HEK293 (cell line): ENCODE data around the gene ZNF215.

Source experiments
- CTCF ChIA-PET: fragments of 350-600 bp; formaldehyde crosslinking; extraction: SDS; loops from one replicate; lab custom pipeline; 2021; ENCODE audit warnings: antibody characterized with exemption; lab: Yijun Ruan, JAX
- POLR2A ChIA-PET: fragments of 300-600 bp; formaldehyde crosslinking; extraction: SDS; loops from one replicate; lab custom pipeline; 2020; ENCODE audit warnings: antibody characterized with exemption, inconsistent platforms; lab: Yijun Ruan, JAX
- H3K27ac ChIP-seq: fragments of 200-500 bp; sonication (Bioruptor generic); 2 replicates; pipeline ENCODE4 v1.5.1; 2014; ENCODE audit warnings: low read depth, low read length, control low read depth, inconsistent platforms; ENCODE audit errors: extremely low read depth
- H3K36me3 ChIP-seq, 2 experiments: fragments of 200-500 bp in 1 of 2; sonication (Bioruptor generic) in 1 of 2; 1 replicate in 1 of 2; 2 replicates in 1 of 2; pipeline ENCODE4 v1.5.1; 2014 to 2017; ENCODE audit warnings: inconsistent platforms in 2 of 2, low read length in 2 of 2; ENCODE audit not compliant: control insufficient read depth in 2 of 2, insufficient read depth in 1 of 2
- H3K4me1 ChIP-seq: fragments of 200-500 bp; sonication (Bioruptor generic); 2 replicates; pipeline ENCODE4 v1.5.1; 2014; ENCODE audit warnings: mild to moderate bottlenecking, low read length, inconsistent platforms; ENCODE audit not compliant: control insufficient read depth, insufficient read depth
- H3K4me3 ChIP-seq: 2 replicates; pipeline ENCODE4 v1.5.1; 2011; ENCODE audit warnings: low read depth, mild to moderate bottlenecking, control low read depth, low read length, moderate library complexity
- H3K9me3 ChIP-seq: fragments of 200-500 bp; sonication (Bioruptor generic); 2 replicates; pipeline ENCODE4 v1.5.1; 2014; ENCODE audit warnings: low read depth, low read length, inconsistent platforms; ENCODE audit not compliant: control insufficient read depth, insufficient read depth
- FEZF1 ChIP-seq: fragments of 450-650 bp; formaldehyde crosslinking; IDR thresholded peaks from 2 replicates; pipeline ENCODE4 v1.5.1; 2016; ENCODE audit warnings: missing biosample characterization, missing genetic modification characterization
- KLF10 ChIP-seq: fragments of 450-650 bp; IDR thresholded peaks from 2 replicates; pipeline ENCODE4 v1.5.1; 2018; ENCODE audit warnings: missing biosample characterization, mild to moderate bottlenecking, missing genetic modification characterization
- MZF1 ChIP-seq: fragments of 450-650 bp; formaldehyde crosslinking; IDR thresholded peaks from 2 replicates; pipeline ENCODE4 v1.5.1; 2017; ENCODE audit warnings: missing biosample characterization, missing genetic modification characterization, borderline replicate concordance
- PATZ1 ChIP-seq: fragments of 450-650 bp; formaldehyde crosslinking; IDR thresholded peaks from 2 replicates; pipeline ENCODE4 v1.5.1; 2016; ENCODE audit warnings: missing biosample characterization, missing genetic modification characterization
- PRDM10 ChIP-seq: fragments of 450-650 bp; formaldehyde crosslinking; IDR thresholded peaks from 2 replicates; pipeline ENCODE4 v1.5.1; 2016; ENCODE audit warnings: missing biosample characterization, missing genetic modification characterization
- SP3 ChIP-seq: fragments of 450-650 bp; formaldehyde crosslinking; IDR thresholded peaks from 2 replicates; pipeline ENCODE4 v1.5.1; 2016; ENCODE audit warnings: missing biosample characterization, missing genetic modification characterization
- ZBTB17 ChIP-seq: fragments of 450-650 bp; formaldehyde crosslinking; IDR thresholded peaks from 2 replicates; pipeline ENCODE4 v1.5.1; 2016; ENCODE audit warnings: missing biosample characterization, missing genetic modification characterization
- ZBTB21 ChIP-seq: fragments of 450-650 bp; formaldehyde crosslinking; IDR thresholded peaks from 2 replicates; pipeline ENCODE4 v1.5.1; 2017; ENCODE audit warnings: missing biosample characterization, missing genetic modification characterization
- ZNF138 ChIP-seq: fragments of 450-650 bp; formaldehyde crosslinking; IDR thresholded peaks from 2 replicates; pipeline ENCODE4 v1.5.1; 2016; ENCODE audit warnings: missing biosample characterization, missing genetic modification characterization, borderline replicate concordance
- ZNF155 ChIP-seq: fragments of 450-650 bp; formaldehyde crosslinking; IDR thresholded peaks from 2 replicates; pipeline ENCODE4 v1.5.1; 2016; ENCODE audit warnings: missing biosample characterization, missing genetic modification characterization
- ZNF19 ChIP-seq: fragments of 450-650 bp; formaldehyde crosslinking; IDR thresholded peaks from 2 replicates; pipeline ENCODE4; 2016; ENCODE audit warnings: missing biosample characterization, missing genetic modification characterization, low read depth
- ZNF266 ChIP-seq: fragments of 450-650 bp; formaldehyde crosslinking; IDR thresholded peaks from 2 replicates; pipeline ENCODE4 v1.5.1; 2016; ENCODE audit warnings: missing biosample characterization, missing genetic modification characterization, low read depth
- ZNF292 ChIP-seq: fragments of 450-650 bp; formaldehyde crosslinking; IDR thresholded peaks from 2 replicates; pipeline ENCODE4 v1.5.1; 2016; ENCODE audit warnings: low read depth, missing biosample characterization, missing genetic modification characterization, borderline replicate concordance
- ZNF311 ChIP-seq: fragments of 450-650 bp; formaldehyde crosslinking; IDR thresholded peaks from 2 replicates; pipeline ENCODE4 v1.5.1; 2017; ENCODE audit warnings: missing biosample characterization, missing genetic modification characterization, borderline replicate concordance
- ZNF324 ChIP-seq: fragments of 450-650 bp; formaldehyde crosslinking; IDR thresholded peaks from 2 replicates; pipeline ENCODE4 v1.5.1; 2016; ENCODE audit warnings: missing biosample characterization, missing genetic modification characterization
- ZNF514 ChIP-seq: fragments of 450-650 bp; formaldehyde crosslinking; IDR thresholded peaks from 2 replicates; pipeline ENCODE4 v1.5.1; 2016; ENCODE audit warnings: missing biosample characterization, missing genetic modification characterization
- ZNF624 ChIP-seq: fragments of 450-650 bp; formaldehyde crosslinking; IDR thresholded peaks from 2 replicates; pipeline ENCODE4 v1.5.1; 2017; ENCODE audit warnings: missing biosample characterization, missing genetic modification characterization
- ZNF660 ChIP-seq: fragments of 450-650 bp; IDR thresholded peaks from 2 replicates; pipeline ENCODE4 v1.5.1; 2018; ENCODE audit warnings: missing biosample characterization, mild to moderate bottlenecking, missing genetic modification characterization
- ZSCAN30 ChIP-seq: fragments of 450-650 bp; IDR thresholded peaks from 2 replicates; pipeline ENCODE4 v1.5.1; 2018; ENCODE audit warnings: missing biosample characterization, mild to moderate bottlenecking, missing genetic modification characterization, moderate library complexity
- TF ChIP-seq, protein P1 (sequence below): fragments of 450-650 bp; IDR thresholded peaks from 2 replicates; pipeline ENCODE4 v1.5.1; 2018; ENCODE audit warnings: missing biosample characterization, mild to moderate bottlenecking, missing genetic modification characterization
- TF ChIP-seq, protein P2 (sequence below): IDR thresholded peaks from 2 replicates; pipeline ENCODE4 v1.6.1; 2011; ENCODE audit warnings: mild to moderate bottlenecking, low read depth, low read length, borderline replicate concordance
- TF ChIP-seq, protein P3 (sequence below): fragments of 450-650 bp; formaldehyde crosslinking; IDR thresholded peaks from 2 replicates; pipeline ENCODE4 v1.5.1; 2016; ENCODE audit warnings: missing biosample characterization, missing genetic modification characterization

Gene ZNF215

GRCh38 chr11:6962141-6962540 lies 35.9 kb downstream of the ZNF215 start:
- ChIA-PET CTCF (no interaction called here), POLR2A (no interaction called here)
- Histone ChIP-seq H3K4me3 (no peak overlapping the region), H3K27ac (no peak overlapping the region), H3K4me1 (no peaks in the 10 kb centered on the region), H3K9me3 (no peaks in the 10 kb centered on the region), H3K36me3 (no peaks in the 10 kb centered on the region)
- no peak for TF ChIP-seq ZNF514 (tag by site-specific recombination)
- TF ChIP-seq, protein P1, sequence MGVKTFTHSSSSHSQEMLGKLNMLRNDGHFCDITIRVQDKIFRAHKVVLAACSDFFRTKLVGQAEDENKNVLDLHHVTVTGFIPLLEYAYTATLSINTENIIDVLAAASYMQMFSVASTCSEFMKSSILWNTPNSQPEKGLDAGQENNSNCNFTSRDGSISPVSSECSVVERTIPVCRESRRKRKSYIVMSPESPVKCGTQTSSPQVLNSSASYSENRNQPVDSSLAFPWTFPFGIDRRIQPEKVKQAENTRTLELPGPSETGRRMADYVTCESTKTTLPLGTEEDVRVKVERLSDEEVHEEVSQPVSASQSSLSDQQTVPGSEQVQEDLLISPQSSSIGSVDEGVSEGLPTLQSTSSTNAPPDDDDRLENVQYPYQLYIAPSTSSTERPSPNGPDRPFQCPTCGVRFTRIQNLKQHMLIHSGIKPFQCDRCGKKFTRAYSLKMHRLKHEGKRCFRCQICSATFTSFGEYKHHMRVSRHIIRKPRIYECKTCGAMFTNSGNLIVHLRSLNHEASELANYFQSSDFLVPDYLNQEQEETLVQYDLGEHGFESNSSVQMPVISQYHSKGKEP (tag by site-specific recombination): no peak

DNA sequence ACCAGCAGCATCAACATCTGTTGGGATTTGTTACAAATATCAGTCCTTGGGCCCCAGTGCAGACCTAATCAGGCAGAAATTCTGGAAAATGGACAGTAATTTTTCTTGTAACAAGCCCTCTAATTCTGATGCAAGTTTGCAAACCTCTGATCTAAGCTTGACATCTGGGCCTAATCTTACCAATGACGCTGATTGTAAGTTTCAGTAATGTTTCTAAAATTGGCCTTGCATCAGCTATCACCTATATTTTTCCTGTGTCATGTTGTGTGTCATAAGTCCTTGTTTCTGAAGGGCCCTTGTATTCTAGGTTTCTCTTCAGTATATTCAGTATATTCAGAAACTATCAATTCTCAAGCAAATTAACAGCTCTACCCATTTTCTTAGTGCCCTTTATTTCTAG lies 36.4 kb downstream of the ZNF215 start:
- no peaks in the 10 kb centered on the region for H3K9me3 ChIP-seq
- ChIA-PET CTCF (no interaction called here), POLR2A (no interaction called here)
- H3K36me3 ChIP-seq: no peaks in the 10 kb centered on the region
- TF ChIP-seq ZNF19 (tag by site-specific recombination) (no peak), ZBTB17 (tag by site-specific recombination) (no peak), MZF1 (no peak), ZSCAN30 (no peak), ZNF624 (tag by site-specific recombination) (no peak), ZNF138 (tag by site-specific recombination) (no peak), PATZ1 (no peak), ZNF311 (tag by site-specific recombination) (no peak), ZNF266 (no peak), ZNF324 (tag by site-specific recombination) (no peak)
- TF ChIP-seq, protein P2, sequence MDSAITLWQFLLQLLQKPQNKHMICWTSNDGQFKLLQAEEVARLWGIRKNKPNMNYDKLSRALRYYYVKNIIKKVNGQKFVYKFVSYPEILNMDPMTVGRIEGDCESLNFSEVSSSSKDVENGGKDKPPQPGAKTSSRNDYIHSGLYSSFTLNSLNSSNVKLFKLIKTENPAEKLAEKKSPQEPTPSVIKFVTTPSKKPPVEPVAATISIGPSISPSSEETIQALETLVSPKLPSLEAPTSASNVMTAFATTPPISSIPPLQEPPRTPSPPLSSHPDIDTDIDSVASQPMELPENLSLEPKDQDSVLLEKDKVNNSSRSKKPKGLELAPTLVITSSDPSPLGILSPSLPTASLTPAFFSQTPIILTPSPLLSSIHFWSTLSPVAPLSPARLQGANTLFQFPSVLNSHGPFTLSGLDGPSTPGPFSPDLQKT: no peak
- H3K4me3 ChIP-seq: no peak overlapping the region
- H3K4me1 ChIP-seq: no peaks in the 10 kb centered on the region
- no peak overlapping the region for H3K27ac ChIP-seq

DNA sequence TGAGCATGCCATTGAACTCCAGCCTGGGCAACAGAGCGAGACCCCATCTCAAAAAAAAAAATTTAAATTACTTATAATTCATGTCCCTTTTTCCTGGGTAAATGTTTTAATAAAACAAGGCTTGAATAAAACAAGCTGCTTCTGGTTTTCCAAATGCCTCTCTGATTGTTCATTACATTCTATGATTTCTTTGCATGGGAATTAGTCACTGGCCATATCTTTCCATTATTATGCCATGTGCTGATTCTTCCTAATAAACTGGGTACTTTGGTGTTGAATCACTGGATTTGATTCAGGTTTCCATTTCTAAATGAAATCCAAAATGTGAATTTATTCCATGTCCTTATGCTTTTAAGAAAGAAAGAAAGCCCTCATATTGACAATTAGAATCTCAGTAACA lies 42.6 kb downstream of the ZNF215 start:
- Histone ChIP-seq H3K4me1 (no peaks in the 10 kb centered on the region), H3K27ac (no peak overlapping the region), H3K36me3 (no peaks in the 10 kb centered on the region), H3K9me3 (no peaks in the 10 kb centered on the region), H3K4me3 (no peak overlapping the region)
- ChIA-PET CTCF (interaction anchor here (0.6 to 1.2 kb wide), 2 partner anchors 23 to 408 kb away, joined by 3 read pairs; no protein-coding TSS in a partner anchor), POLR2A (no interaction called here)
- TF ChIP-seq, protein P3, sequence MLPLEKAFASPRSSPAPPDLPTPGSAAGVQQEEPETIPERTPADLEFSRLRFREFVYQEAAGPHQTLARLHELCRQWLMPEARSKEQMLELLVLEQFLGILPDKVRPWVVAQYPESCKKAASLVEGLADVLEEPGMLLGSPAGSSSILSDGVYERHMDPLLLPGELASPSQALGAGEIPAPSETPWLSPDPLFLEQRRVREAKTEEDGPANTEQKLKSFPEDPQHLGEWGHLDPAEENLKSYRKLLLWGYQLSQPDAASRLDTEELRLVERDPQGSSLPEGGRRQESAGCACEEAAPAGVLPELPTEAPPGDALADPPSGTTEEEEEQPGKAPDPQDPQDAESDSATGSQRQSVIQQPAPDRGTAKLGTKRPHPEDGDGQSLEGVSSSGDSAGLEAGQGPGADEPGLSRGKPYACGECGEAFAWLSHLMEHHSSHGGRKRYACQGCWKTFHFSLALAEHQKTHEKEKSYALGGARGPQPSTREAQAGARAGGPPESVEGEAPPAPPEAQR: no peak
- TF ChIP-seq KLF10 (tag by site-specific recombination) (no peak), ZNF292 (tag by site-specific recombination) (no peak), ZBTB21 (tag by site-specific recombination) (no peak), ZNF155 (no peak), ZSCAN30 (no peak), FEZF1 (tag by site-specific recombination) (no peak), ZNF660 (tag by site-specific recombination) (no peak), SP3 (tag by site-specific recombination) (no peak), PRDM10 (tag by site-specific recombination) (no peak)
